PC-3 (cell line): ENCODE results near the gene RAB30.

ENCODE experiments used
- CTCF ChIP-seq: fragments of 300-600 bp; sonication (generic); conservative IDR thresholded peaks from 2 replicates; pipeline ENCODE4 v1.5.1; 2017; ENCODE audit warnings: antibody characterized with exemption, low read depth, mild to moderate bottlenecking, low read length
- EZH2 ChIP-seq: fragments of 300-600 bp; sonication (generic); IDR thresholded peaks from one replicate; pipeline ENCODE4 v1.6.1; 2017; ENCODE audit warnings: antibody characterized with exemption, mild to moderate bottlenecking, low read length; ENCODE audit not compliant: unreplicated experiment
- EZH2phosphoT487 ChIP-seq: fragments of 300-600 bp; sonication (generic); IDR thresholded peaks from 2 replicates; pipeline ENCODE4 v1.6.1; 2018; ENCODE audit warnings: mild to moderate bottlenecking, antibody characterized with exemption, low read length, borderline replicate concordance

- TF ChIP-seq CTCF, result no peak
- TF ChIP-seq EZH2phosphoT487, result no peak
- TF ChIP-seq EZH2, result no peak
Observed at GRCh38 chr11:83071567-83072349, at the start of gene RAB30.
